Cardiac fibroblast (primary cell): ENCODE results near the gene AXDND1.
"Not testable (repeated sequence)": the region's sequence is repeated elsewhere in the genome, so short reads cannot be mapped to it uniquely, and the experiment has no call there.

Source experiments
- DNase-seq, 2 donors: peaks; one replicate each; pipeline versions ENCODE4 v3.0.0 to v3.0.0-alpha.2; 2010; ENCODE audit warnings: low read depth in 2 of 2
- H3K4me3 ChIP-seq, 2 donors: replicated peaks in 1 of 2; 1 replicate in 1 of 2; 2 replicates in 1 of 2; pipeline ENCODE4 v1.5.1; 2011; ENCODE audit warnings: low read depth in 2 of 2, low read length in 2 of 2, mild to moderate bottlenecking in 2 of 2, moderate library complexity in 1 of 2
- TF ChIP-seq, protein P1 (sequence below): IDR thresholded peaks from one replicate; pipeline ENCODE4 v1.5.1; 2011; ENCODE audit warnings: low read depth, mild to moderate bottlenecking, low read length, inconsistent platforms

The AXDND1 gene

DNA sequence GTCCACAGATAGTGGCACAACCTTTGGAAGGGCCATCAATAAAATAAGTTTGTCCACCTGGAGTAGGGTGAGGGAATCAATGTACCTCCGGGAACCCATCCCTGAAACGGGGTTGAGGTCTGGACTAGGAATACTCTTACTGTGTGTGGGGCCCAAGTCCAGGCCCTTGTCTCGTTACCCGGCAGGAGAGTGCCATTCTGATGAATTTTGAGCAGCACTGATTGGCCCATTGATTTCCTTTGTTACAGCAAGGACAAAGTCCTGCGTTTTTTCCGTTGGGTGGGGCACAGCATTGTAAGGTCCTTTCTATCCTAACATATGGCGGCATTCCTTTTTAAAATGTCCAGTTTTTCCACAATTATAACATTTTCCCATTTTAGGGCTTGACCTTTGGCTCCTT is 75.2 kb downstream of the AXDND1 start:
- no peak overlapping the region for H3K4me3 ChIP-seq
- TF ChIP-seq, protein P1, sequence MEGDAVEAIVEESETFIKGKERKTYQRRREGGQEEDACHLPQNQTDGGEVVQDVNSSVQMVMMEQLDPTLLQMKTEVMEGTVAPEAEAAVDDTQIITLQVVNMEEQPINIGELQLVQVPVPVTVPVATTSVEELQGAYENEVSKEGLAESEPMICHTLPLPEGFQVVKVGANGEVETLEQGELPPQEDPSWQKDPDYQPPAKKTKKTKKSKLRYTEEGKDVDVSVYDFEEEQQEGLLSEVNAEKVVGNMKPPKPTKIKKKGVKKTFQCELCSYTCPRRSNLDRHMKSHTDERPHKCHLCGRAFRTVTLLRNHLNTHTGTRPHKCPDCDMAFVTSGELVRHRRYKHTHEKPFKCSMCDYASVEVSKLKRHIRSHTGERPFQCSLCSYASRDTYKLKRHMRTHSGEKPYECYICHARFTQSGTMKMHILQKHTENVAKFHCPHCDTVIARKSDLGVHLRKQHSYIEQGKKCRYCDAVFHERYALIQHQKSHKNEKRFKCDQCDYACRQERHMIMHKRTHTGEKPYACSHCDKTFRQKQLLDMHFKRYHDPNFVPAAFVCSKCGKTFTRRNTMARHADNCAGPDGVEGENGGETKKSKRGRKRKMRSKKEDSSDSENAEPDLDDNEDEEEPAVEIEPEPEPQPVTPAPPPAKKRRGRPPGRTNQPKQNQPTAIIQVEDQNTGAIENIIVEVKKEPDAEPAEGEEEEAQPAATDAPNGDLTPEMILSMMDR, result no peak
- DNase-seq, result no peak

GRCh38 chr1:179441501-179441900 is 75.7 kb downstream of the AXDND1 start:
- TF ChIP-seq, protein P1, result no peak
- no peak overlapping the region for H3K4me3 ChIP-seq
- no peak for DNase-seq

- H3K4me3 ChIP-seq, DNase-seq: not testable (repeated sequence)
These were observed 77.1 kb downstream of the AXDND1 start for GRCh38 chr1:179442846-179443245.

DNA sequence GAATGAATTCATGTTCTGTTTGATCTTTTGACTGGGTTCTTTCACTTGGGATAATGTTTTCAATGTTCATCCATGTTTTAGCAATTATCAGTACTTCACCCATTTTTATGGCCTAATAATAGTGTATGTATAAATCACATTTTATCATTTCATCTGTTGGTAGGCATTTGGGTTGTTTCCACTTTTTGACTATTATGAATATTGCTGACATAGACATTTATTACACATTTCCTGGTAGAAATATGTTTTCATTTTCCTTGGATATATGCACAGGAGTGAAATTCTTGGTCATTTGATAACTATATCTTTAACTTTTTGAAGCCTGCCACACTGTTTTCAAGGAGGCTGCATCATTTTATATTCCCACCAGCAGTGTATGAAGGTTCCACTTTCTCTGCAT is 79.8 kb downstream of the AXDND1 start:
- no peak for DNase-seq
- H3K4me3 ChIP-seq, result no peak overlapping the region
- TF ChIP-seq, protein P1, result no peak

DNA sequence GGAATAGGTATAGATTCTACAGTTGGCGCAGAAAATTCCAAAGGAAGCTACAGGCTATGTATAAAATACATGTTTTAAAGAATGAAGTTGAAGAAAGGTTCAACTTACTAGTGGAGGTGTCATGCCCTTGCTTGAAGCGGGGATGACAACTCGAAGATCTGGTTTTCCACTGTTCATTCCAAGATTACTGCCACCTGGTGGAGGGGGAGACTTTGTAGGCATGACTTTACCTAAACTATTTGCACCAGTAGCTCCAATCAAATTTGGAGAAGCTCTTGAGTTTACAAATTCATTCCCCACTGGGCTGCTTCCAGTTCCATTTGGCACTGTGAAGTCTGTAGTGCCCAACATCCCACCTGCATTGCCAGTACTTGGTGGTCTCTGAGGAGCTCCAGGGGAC is 81.7 kb downstream of the AXDND1 start:
- H3K4me3 ChIP-seq, result no peak overlapping the region
- peak in 1 of 2 donors; percentile 8 for DNase-seq
- TF ChIP-seq, protein P1, result no peak

DNA sequence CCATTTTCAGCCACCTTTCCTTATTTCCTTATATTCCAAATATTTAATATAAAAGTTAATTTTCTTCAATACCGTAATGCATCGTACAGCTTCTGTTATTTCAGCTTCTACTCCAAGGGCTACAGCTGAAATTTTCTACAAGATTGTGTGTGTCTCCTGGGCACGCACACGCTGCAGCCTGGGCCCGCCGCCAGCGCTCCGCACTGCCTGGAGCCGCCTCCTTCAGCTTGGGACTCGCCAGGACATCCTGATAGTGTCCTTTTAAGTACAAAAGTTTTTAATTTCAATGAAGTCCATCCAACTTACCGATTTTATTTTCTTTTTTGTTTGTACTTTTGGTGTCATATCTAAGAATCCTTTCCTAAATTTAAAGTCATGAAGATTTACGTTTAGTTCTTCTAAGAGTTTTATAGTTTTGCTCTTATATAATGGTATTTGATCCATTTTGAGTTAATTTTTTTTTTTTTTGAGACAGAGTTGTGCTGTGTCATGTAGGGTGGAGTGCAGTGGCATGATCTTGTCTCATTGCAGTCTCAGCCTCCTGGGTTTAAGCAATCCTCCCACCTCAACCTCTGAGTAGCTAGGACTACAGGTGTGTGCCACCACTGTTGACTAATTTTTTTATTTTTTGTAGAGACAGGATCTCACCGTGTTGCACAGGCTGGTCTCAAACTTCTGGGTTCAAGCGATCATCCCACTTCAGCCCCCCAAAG is 82.8 kb downstream of the AXDND1 start:
- TF ChIP-seq, protein P1, result no peak
- DNase-seq, result peak in 1 of 2 donors; percentile 18
- H3K4me3 ChIP-seq, result no peak overlapping the region

- not testable (repeated sequence) for DNase-seq, H3K4me3 ChIP-seq
These were observed 93.9 kb downstream of the AXDND1 start for GRCh38 chr1:179459606-179460206.

- H3K4me3 ChIP-seq, DNase-seq: not testable (repeated sequence)
These were observed 99.9 kb downstream of the AXDND1 start for GRCh38 chr1:179465661-179466060.
